DOHH2 (cell line): ENCODE measurements around the gene ARPC5L.
"Not testable (repeated sequence)": the region's sequence is repeated elsewhere in the genome, so short reads cannot be mapped to it uniquely, and the experiment has no call there.

ENCODE experiments used
- H3F3A ChIP-seq: fragments of 200-600 bp; sonication (generic), shearing (Covaris generic); 2 replicates; pipeline ENCODE4 v1.6.0; 2016; ENCODE audit warnings: antibody characterized with exemption, mild to moderate bottlenecking; ENCODE audit not compliant: control insufficient read depth, insufficient read depth
- H3K27ac ChIP-seq: fragments of 200-600 bp; sonication (generic); 2 replicates; pipeline ENCODE4 v1.5.1; 2014; ENCODE audit warnings: low read depth, mild to moderate bottlenecking, low read length, moderate library complexity
- H3K27me3 ChIP-seq: fragments of 200-600 bp; sonication (generic); 2 replicates; pipeline ENCODE4 v1.6.1; 2014; ENCODE audit warnings: mild to moderate bottlenecking, low read length, mixed read lengths; ENCODE audit not compliant: control insufficient read depth
- H3K36me3 ChIP-seq: fragments of 200-600 bp; sonication (generic); 2 replicates; pipeline ENCODE4 v1.6.1; 2014; ENCODE audit warnings: mild to moderate bottlenecking, low read length, moderate library complexity, mixed read lengths; ENCODE audit not compliant: control insufficient read depth
- H3K4me1 ChIP-seq: fragments of 200-600 bp; sonication (generic); 2 replicates; pipeline ENCODE4 v1.6.1; 2014; ENCODE audit warnings: mild to moderate bottlenecking, low read length, mixed read lengths; ENCODE audit not compliant: control insufficient read depth
- H3K4me2 ChIP-seq: fragments of 200-600 bp; sonication (generic); 2 replicates; pipeline ENCODE4 v1.6.0; 2014; ENCODE audit warnings: mild to moderate bottlenecking, low read length, moderate library complexity
- H3K4me3 ChIP-seq: fragments of 200-600 bp; sonication (generic); 2 replicates; pipeline ENCODE4 v1.5.1; 2014; ENCODE audit warnings: mild to moderate bottlenecking, low read length, mixed read lengths
- H3K79me2 ChIP-seq: fragments of 200-600 bp; sonication (generic); 2 replicates; pipeline ENCODE4 v1.6.1; 2014; ENCODE audit warnings: mild to moderate bottlenecking, low read length, mixed read lengths; ENCODE audit not compliant: control insufficient read depth
- H3K9me2 ChIP-seq: fragments of 200-600 bp; sonication (generic); replicated peaks from 2 replicates; pipeline ENCODE4 v1.6.1; 2014; ENCODE audit warnings: mild to moderate bottlenecking, low read length, mixed read lengths; ENCODE audit not compliant: control insufficient read depth
- H3K9me3 ChIP-seq: fragments of 200-600 bp; sonication (generic); 2 replicates; pipeline ENCODE4 v1.6.1; 2014; ENCODE audit warnings: antibody characterized with exemption, low read length, mixed read lengths; ENCODE audit not compliant: control insufficient read depth, insufficient read depth
- H4K20me1 ChIP-seq: fragments of 200-600 bp; sonication (generic); 2 replicates; pipeline ENCODE4 v1.6.0; 2014; ENCODE audit warnings: low read depth, mild to moderate bottlenecking, antibody characterized with exemption, low read length, moderate library complexity; ENCODE audit not compliant: control insufficient read depth, insufficient read depth
- CTCF ChIP-seq: fragments of 200-600 bp; sonication (generic); IDR thresholded peaks from one replicate; pipeline ENCODE4 v1.5.1; 2014; ENCODE audit warnings: antibody characterized with exemption, mild to moderate bottlenecking, low read depth, low read length; ENCODE audit not compliant: poor library complexity, severe bottlenecking
- EZH2phosphoT487 ChIP-seq: fragments of 200-600 bp; sonication (generic); IDR thresholded peaks from 2 replicates; pipeline ENCODE4 v1.6.1; 2017; ENCODE audit warnings: borderline replicate concordance, mild to moderate bottlenecking, antibody characterized with exemption, low read length, moderate library complexity, mixed read lengths

The ARPC5L gene

GRCh38 chr9:124834591-124834990, 27.3 kb upstream of the ARPC5L start:
- no peak for TF ChIP-seq CTCF
- no peak for TF ChIP-seq EZH2phosphoT487
- no peaks in the 10 kb centered on the region for H3K9me3 ChIP-seq
- H3K4me1 ChIP-seq = peaks cover 4% of the 10 kb centered on the region; the same call in 1 of the 2 replicates
- H3K4me2 ChIP-seq = no peak overlapping the region
- H4K20me1 ChIP-seq = no peaks in the 10 kb centered on the region
- no peaks in the 10 kb centered on the region for H3F3A ChIP-seq
- H3K27ac ChIP-seq = no peak overlapping the region
- no peaks in the 10 kb centered on the region for H3K27me3 ChIP-seq
- no peaks in the 10 kb centered on the region for H3K9me2 ChIP-seq
- no peaks in the 10 kb centered on the region for H3K36me3 ChIP-seq
- H3K4me3 ChIP-seq = no peak overlapping the region
- H3K79me2 ChIP-seq = no peaks in the 10 kb centered on the region

- Histone ChIP-seq H3K9me2 (no peaks in the 10 kb centered on the region), H3K9me3 (no peaks in the 10 kb centered on the region), H3K4me3 (no peak overlapping the region), H3K79me2 (no peaks in the 10 kb centered on the region), H3K4me2 (no peak overlapping the region), H3K27me3 (no peaks in the 10 kb centered on the region), H3K27ac (no peak overlapping the region), H3K4me1 (peaks cover 4% of the 10 kb centered on the region; the same call in 1 of the 2 replicates), H3K36me3 (no peaks in the 10 kb centered on the region), H4K20me1 (no peaks in the 10 kb centered on the region), H3F3A (no peaks in the 10 kb centered on the region)
- TF ChIP-seq CTCF (no peak), EZH2phosphoT487 (no peak)
Observed at GRCh38 chr9:124835026-124835557, 26.8 kb upstream of the ARPC5L start.

GRCh38 chr9:124838132-124838531, 23.8 kb upstream of the ARPC5L start:
- not testable (repeated sequence) for H3K36me3 ChIP-seq, H3F3A ChIP-seq, H4K20me1 ChIP-seq, H3K4me3 ChIP-seq, H3K4me2 ChIP-seq, H3K9me3 ChIP-seq, H3K9me2 ChIP-seq, H3K79me2 ChIP-seq, H3K27me3 ChIP-seq, H3K27ac ChIP-seq, H3K4me1 ChIP-seq

- H3K4me3 ChIP-seq, H3K79me2 ChIP-seq, H3F3A ChIP-seq, H4K20me1 ChIP-seq, H3K27ac ChIP-seq, H3K36me3 ChIP-seq, H3K9me2 ChIP-seq, H3K4me2 ChIP-seq, H3K27me3 ChIP-seq, H3K9me3 ChIP-seq, H3K4me1 ChIP-seq: not testable (repeated sequence)
Observed at GRCh38 chr9:124838567-124839275, 23.2 kb upstream of the ARPC5L start.
